Activated CD4-positive, CD25-positive, alpha-beta regulatory T cell treated with anti-CD3 and anti-CD28 coated beads, Interleukin-2, amount 50 U/mL, for 16 hours (primary cell): Measurements from ENCODE around the gene SLC2A10.

Source experiments
- DNase-seq: peaks from one replicate; pipeline ENCODE4 v3.0.0-alpha.2; 2020; ENCODE audit warnings: low read depth, low spot score

SLC2A10 gene

DNA sequence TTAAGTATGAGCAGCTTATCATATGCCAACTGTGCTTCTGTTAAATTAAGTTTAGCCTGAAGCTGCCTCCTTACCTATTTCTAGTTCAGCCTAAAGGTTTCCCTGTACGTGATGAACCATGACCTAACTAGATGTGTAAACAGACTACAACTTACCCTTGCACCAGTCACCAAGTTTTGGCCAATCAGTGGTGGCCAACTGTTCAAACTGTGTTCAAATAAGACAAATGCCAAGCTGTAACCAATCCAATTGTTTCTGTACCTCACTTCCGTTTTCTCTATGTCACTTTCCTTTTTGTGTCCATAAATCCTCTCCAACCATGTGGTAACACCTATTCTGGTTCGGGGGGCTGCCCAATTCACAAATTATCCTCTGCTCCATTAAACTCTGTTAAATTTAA, 6.0 kb upstream of the SLC2A10 start:
- DNase-seq = no peak

DNA sequence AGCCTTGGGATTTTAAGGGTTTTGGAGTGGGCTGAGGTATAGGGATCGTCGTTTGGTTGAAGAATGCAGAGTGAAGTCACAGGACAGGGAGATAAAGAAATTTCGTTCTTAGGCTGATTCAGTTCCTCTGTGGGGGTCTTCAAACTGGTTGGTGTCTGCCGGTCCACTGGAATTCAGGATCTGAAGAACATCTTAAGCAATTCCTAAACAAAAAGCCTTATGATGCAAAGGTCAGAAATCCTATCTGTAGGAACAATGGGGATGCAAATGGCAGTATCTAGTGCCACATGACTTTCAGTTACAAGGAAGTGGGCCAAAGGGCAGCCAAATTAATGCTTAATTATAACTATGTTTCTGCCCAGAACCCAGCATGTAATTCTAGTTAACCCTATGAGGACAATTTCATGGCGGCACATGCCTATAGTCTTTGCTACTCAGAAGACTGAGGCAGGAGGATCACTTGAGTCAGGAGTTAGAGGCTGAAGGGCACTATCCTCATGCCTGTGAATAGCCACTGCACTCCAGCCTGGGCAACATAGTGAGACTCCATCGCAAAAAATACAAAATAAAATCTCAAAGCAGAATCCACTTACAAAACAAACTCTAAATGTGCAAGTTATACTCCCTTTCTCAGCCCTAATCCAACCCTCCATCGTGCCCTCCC, 4.6 kb upstream of the SLC2A10 start:
- DNase-seq = no peak

DNA sequence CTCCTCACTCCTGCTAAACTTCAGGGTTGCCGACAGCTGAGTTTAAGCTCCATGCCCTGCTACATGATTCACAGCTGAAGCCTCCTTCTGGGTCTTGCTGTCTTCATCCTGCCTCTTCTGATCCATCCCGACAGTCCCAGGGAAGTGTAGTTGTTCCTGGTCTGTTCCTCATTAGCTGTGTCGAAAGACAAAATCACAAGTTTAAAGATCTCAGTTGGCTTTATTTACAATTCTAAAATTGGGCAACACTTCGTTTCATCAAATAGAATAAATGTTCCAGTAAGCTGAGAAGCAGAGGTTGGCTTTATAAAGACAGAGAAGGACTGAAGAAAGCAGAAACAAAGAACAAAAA, 4.1 kb upstream of the SLC2A10 start:
- DNase-seq = no peak

DNA sequence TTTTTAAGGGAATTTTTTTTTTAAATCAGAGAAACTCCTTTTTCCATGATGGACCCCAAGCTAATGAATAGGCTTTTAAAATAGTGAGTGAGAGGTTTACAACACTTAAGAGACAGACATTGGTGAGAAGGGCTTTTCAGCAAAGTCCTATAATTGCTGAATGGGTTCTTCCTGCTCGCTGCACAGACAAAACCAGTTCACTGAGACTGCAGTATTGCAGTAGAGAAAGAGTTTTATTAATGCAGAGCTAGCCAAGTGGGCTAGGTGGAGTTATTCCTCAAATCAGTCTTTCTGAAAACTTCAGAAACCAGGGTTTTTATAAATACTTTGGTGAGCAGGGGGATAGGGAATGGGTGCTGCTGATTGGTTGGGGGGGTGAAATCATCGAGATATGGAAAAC, 3.2 kb upstream of the SLC2A10 start:
- DNase-seq = no peak

DNA sequence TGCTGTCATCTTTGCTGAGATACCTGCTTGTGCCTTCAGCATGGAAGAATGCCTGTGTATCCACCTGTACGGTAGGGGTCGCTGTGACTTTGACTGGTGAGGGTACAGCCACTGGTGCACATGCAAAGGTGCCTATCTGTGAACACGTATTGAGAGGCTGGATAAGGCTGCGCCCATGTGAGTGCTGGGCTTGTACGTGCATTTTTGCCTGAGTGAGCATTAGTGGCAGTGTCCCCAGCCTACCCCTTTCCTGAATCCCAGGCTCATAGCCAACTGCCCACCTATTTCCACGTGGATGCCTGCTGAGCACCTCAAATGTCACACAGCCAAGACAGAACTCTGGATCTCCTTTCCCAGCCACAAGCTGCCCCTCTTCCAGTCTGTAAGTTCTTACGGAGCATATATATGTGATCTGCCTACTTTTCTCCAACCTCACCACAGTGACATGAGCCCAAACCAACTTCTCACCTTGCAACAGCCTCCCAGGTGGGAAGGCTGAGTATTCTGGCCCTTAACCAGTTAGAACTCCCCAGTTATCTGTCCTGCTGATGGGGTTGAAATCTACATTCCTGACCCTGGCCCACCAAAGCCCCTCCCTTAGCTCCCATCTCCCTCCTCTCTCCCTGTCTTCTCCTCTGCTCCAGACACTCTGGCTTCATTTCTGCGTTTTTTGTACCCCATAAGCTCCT, 1.1 kb upstream of the SLC2A10 start:
- no peak for DNase-seq

DNA sequence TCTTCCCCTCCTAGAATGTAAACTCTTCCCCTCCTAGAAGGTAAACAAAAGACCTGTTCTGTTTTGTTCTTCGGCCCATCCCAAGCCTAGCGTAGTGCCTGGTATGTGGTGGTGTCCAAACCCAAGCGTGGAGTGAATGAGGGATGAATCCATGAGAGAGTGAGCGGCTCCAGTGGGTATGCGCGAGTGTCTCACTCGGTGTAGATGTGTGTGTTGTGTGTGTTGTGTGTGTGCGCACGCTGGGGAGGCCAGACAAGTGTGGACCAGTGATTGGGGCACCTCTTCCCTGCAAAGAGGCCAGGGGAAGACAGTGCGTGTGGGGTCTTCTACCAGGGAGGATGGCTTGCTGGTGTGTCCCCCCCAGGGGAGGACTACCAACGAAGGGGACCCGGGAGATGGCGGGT, 392 bp upstream of the SLC2A10 start:
- DNase-seq = no peak

DNA sequence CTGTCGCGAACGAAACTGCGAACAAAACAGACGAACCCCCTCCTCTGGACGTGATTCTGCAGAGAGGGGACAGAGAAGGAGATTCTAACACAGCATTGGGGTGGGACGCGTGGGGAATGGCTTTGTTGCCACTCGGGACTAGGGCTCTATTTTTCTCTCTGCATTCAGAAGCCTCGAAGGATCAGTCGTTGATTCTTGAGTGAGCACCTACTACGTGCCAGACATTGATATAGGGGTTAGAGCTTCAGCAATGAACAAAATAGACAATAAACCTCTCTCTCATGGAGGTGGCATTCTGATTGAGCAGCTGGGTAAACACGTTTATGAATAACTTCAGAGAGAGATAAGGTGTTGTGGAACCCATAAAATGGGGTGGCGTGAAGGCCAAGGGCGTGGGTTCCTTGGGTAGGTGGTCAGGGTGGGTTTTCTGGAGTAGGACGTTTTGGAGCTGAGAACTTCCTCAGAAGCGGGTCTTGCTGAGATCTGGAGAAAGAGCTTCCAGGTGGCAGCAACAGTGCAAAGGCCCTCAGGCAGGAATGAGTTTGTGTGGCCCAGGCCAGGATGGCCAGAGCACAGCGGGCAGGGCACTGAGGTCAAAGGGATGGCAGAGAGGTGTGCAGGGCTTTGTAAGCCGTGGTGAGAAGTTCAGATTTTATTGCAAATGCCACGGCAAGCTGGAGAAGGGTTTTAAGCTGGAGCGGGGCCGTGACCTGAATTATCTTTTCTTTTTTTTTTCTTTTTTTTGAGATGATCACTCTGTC, 884 bp downstream of the SLC2A10 start:
- no peak for DNase-seq

DNA sequence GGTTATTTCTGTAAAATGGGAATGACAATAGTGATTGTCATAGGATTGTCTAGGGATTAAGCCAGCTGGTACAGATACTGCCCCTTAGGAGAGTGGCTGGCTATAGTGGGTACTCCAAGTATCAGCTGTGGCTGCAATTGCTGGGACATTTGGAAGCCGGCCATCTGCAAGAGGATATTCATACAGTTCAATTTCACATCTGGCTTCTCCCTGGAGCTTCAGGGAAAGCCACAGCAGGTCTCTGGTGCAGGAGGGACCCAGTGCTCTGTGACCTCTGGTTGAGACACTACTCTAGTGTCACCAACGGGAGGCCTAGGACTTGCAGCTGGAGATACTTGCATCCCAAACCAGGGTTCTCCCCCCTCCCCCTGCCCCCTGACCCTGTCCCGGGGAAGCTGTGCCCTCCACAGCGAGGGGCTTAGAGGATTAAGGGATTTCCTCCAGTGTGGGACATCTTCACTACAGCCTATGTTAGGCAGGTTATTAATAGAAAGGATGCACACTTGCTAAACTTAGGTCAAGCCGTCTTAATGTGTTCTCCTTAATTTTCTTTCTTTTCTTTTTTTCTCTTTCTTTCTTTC, 2.7 kb downstream of the SLC2A10 start:
- no peak for DNase-seq

DNA sequence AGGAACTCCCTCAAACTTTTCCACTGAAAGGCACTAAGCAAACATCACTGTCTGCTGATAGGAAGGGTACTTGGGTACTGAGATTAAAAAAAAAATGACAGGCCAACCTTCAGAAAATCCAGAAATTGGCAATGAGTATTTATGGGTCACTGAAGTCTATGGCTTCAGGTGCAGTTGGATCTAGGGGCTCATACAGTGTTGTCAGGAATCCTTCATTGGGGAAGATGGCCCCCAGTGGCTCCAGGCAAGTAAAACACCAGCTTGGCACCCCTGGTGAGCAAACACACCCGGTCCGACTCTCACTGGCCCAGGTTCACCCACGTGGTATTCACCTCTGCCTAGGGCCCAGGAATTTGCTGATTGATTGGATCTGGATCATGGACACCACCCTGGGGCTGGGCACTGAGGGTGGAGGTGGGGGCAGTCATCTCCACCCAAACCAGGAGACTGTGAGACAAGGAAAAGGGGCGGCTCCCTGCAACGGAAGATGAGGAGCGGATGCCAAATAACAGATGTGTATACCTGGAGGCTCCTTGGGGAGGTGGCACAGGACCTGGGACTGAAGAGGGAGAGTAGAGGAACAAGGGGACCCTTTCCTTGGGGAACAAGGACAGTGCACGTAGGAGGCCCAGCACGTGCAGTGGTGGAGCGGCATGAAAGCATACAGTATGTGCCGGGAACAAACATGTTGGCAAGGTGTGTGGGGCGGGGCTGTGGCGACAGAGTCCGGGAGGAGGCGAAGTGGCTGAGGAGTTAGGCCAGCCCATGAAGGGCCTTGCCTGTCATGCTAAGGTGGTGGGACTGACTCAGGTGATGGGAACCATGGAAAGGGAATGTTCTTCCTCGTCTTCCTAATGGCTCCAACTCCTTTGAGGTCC, 4.7 kb downstream of the SLC2A10 start:
- no peak for DNase-seq

DNA sequence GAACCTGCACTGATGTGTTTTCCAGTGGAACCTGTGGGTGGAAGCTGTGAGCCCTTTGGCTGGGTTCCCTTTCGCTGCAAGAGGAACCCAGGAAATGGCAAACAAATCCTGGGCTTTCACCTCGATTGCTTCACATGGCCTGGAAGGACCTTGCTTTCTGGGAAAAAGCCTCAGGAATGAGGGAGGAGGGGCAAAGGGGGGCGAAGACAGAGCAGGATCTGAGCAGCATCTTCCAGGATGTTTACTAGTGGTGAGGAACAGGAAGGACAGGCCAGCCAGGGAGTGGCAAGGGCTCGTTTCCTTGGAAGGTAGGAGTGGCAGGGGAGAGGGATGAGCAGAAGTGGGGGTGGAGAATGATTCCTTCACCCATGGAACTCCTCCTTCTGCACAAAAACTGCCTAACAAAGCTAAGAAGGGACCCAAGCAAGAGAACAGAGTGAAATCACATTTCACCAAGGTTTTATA, 5.9 kb downstream of the SLC2A10 start:
- DNase-seq = no peak

DNA sequence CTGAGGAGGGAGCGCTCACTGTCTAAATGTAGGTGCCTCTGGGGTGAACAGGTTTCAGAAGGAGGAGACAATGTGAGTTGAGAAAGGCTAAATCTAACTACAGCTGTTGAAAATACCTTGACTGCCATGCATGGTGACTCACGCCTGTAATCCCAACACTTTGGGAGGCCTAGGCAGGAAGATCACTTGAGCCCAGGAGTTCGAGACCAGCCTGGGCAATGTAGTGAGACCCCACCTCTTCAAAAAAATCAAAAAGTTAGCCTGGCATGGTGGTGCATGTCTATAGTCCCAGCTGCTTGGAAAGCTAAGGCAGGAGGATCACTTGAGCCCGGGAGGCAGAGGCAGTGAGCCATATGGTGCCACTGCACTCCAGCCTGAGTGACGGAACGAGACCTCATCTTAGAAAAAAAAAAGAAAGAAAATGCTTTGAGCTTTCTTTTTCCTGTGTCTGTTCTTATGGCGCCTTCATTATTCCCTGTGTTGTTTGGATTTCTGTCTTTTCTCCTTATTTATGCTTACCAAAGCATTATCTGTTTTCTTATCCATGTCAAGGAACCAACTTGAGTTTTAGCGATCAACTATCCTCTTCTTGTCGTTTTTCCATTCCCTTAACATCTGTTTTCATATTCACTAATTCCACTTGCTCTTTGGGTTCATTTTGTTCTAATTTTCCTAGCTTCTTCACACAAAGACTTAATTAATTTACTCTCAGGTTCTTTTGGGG, 8.5 kb downstream of the SLC2A10 start:
- no peak for DNase-seq

DNA sequence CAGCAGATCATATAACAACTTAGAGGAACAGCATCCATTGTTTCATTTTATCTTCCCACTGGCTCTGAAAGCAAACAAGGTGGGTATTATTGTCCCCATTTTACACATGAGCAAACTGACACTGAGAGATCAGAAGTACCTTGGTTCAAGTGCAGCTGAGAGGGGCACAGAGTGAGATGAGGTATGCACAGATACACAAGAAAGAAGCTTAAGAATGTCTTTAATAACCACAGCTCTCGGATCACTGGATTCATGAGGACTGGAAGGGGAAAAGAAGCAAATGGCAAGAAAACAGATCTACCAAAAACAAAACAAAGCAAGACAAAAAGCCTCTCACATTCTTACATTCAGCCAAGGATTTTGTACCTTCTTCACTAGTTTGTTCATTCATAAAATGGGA, 10.6 kb downstream of the SLC2A10 start:
- no peak for DNase-seq

DNA sequence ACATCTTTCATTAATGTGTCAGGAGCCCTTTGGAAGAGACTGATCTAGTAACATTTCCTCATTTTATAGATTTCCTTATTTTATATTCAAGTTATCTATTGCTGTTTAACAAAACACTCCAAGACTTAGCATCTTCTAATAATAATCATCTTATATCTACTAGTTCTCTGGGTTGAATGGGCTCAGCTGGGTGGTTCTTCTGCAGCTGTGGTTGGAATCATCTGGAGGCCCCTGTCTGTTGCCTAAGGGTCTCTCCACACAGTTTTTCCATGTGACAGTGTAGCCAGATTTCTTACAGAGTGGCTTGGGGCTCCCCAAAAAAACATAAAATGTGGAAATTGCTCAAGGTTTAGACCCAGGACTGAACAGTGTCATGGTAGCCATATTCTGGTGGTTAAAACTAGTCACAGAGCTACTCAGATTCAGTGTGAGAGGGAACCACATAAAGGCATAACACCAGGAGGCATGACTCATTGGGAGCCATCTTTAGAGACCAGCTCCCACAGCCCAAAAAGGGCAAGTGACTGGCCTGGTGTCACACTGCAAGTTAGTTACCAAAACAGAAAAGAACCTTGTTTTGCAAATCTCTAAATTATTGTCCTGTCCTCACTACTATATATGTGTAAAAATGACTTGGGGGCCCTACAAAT, 11.5 kb downstream of the SLC2A10 start:
- DNase-seq = no peak

DNA sequence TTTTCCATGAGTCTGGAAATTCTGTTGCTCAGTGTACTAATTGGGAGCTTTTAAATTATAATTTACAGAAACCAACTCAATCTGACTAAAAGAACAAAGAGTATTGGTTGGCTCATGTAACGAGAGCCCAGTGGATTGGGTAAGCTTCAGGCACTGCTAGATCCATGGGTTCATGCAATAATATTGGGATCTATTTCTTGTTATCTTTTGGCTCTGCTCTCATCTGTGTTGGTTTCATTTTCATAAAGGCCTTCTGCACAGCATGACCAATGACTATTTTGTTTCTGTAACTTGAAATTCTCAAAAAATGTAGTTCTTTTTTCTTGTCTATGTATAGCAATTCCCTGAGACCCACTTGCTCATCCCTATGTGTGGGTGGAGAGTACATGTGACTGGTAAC, 12.0 kb downstream of the SLC2A10 start:
- DNase-seq = no peak

DNA sequence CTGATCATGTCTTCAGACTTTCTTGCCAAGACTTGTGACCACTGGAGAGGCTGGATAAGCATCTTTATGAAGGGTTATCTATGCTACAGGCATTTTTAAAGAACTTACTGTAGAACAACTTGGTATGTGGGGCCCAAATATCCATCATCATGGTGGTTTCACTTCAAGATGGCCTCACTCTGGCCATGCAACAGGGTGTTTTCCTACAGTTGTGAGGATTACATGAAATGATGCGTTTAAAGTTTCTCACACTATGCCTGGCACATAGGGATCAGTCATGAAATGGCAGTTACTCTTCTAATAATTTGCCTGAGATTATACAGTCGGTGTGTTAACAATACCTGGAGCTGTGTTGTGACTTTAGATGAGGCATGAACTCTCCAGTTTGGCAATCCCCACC, 13.0 kb downstream of the SLC2A10 start:
- no peak for DNase-seq

DNA sequence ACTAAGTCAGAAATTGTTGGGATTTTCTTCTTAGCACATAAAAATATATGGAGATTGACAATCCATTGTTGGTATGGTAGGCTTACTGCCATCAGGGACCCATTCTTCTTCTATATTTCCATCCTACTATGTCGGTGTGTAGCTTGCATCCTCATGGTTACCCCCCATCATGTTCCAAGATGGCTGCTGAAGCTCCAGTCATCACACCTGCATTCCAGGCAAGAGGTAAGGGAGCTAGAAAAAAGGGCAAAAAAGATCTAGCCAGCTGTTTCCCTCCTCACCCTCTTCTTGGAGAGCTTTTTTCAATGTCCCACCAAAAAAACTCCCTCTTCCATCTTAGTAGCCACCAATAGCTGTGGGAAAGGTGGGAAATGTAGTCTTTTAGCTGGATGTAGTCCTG, 13.6 kb downstream of the SLC2A10 start:
- no peak for DNase-seq

DNA sequence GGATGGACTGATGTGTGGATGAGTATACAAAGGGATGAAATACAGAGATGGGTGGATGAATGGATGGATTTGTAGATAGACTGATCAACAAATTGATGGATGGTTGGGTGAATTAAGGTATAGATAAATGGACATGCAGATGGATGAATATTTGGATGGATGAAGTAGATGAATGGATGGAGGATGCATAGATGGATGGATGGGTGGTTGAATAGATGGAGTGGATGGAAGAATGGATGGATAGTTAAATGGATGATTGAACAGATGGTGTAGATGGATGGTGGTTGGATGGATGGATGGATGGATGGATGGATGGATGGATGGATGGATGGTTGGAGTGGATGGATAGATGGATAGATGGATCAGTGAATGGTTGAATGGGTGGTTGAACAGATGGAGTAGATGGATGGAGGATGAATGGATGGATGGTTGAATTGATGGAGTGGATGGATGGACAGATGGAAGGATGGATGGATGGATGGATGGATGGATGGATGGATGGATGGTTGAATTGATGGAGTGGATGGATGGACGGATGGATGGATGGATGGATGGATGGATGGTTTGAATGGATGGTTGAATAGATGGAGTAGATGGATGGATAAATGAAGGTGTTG, 15.0 kb downstream of the SLC2A10 start:
- no peak for DNase-seq

DNA sequence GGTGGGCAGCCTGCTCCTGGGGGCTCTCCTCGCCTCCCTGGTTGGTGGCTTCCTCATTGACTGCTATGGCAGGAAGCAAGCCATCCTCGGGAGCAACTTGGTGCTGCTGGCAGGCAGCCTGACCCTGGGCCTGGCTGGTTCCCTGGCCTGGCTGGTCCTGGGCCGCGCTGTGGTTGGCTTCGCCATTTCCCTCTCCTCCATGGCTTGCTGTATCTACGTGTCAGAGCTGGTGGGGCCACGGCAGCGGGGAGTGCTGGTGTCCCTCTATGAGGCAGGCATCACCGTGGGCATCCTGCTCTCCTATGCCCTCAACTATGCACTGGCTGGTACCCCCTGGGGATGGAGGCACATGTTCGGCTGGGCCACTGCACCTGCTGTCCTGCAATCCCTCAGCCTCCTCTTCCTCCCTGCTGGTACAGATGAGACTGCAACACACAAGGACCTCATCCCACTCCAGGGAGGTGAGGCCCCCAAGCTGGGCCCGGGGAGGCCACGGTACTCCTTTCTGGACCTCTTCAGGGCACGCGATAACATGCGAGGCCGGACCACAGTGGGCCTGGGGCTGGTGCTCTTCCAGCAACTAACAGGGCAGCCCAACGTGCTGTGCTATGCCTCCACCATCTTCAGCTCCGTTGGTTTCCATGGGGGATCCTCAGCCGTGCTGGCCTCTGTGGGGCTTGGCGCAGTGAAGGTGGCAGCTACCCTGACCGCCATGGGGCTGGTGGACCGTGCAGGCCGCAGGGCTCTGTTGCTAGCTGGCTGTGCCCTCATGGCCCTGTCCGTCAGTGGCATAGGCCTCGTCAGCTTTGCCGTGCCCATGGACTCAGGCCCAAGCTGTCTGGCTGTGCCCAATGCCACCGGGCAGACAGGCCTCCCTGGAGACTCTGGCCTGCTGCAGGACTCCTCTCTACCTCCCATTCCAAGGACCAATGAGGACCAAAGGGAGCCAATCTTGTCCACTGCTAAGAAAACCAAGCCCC, 16.0 kb downstream of the SLC2A10 start:
- no peak for DNase-seq

DNA sequence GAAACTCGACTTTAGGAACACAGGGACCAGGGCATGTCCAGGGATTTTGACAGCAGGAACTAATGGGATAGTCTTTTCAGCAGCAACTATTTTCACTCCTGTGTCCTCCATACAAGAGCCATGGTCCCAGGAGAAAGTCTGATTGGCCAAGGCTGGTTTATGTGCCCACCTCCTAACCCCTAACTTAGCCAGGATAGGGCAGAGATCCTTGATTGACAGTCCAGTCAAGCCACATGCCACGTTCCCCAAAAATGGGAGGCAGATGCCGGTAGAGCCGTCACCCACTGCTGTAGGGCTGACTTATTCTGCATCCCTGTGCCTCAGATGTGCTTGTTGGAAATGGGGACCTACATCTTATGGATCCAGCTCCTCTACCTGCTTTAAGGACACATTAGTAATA, 22.3 kb downstream of the SLC2A10 start:
- no peak for DNase-seq
